ENCODE measurements around the gene CRACR2A.

Gene CRACR2A

GRCh38 chr12:3598896-3599860, 153.7 kb downstream of the CRACR2A start:
- no peak for DNase-seq (ENCODE audit: low read depth in 2 of 2)

GRCh38 chr12:3597526-3598210, 155.2 kb downstream of the CRACR2A start:
- no peak for DNase-seq (ENCODE audit: low read depth in 2 of 2)

- DNase-seq (ENCODE audit: low read depth in 2 of 2), result no peak
Measured at GRCh38 chr12:3596703-3597415, 156.1 kb downstream of the CRACR2A start.

- no peak for DNase-seq (ENCODE audit: low read depth in 2 of 2)
Measured at GRCh38 chr12:3595721-3596120, 157.2 kb downstream of the CRACR2A start.

- no peak for DNase-seq (ENCODE audit: low read depth in 2 of 2)
Measured at GRCh38 chr12:3594966-3595365, 157.9 kb downstream of the CRACR2A start.

- DNase-seq (ENCODE audit: low read depth in 2 of 2), result no peak
Measured at GRCh38 chr12:3593906-3594483, 158.9 kb downstream of the CRACR2A start.

GRCh38 chr12:3592856-3593625, 159.9 kb downstream of the CRACR2A start:
- no peak for DNase-seq (ENCODE audit: low read depth in 2 of 2)

- no peak for DNase-seq (ENCODE audit: low read depth in 2 of 2)
Measured at GRCh38 chr12:3589745-3590144, 163.2 kb downstream of the CRACR2A start.

GRCh38 chr12:3587402-3588013, 165.4 kb downstream of the CRACR2A start:
- no peak for DNase-seq (ENCODE audit: low read depth in 2 of 2)

GRCh38 chr12:3583656-3584334, 169.1 kb downstream of the CRACR2A start:
- DNase-seq (ENCODE audit: low read depth in 2 of 2), result no peak

GRCh38 chr12:3580094-3580749, 172.7 kb downstream of the CRACR2A start:
- DNase-seq (ENCODE audit: low read depth in 2 of 2), result no peak

- no peak for DNase-seq (ENCODE audit: low read depth in 2 of 2)
Measured at GRCh38 chr12:3579446-3580093, 173.3 kb downstream of the CRACR2A start.

GRCh38 chr12:3578557-3578956, 174.4 kb downstream of the CRACR2A start:
- DNase-seq (ENCODE audit: low read depth in 2 of 2), result no peak

GRCh38 chr12:3576891-3577290, 176.0 kb downstream of the CRACR2A start:
- no peak for DNase-seq (ENCODE audit: low read depth in 2 of 2)

GRCh38 chr12:3574986-3575385, 177.9 kb downstream of the CRACR2A start:
- no peak for DNase-seq (ENCODE audit: low read depth in 2 of 2)

- DNase-seq (ENCODE audit: low read depth in 2 of 2), result no peak
Measured at GRCh38 chr12:3572560-3572959, 180.3 kb downstream of the CRACR2A start.

- no peak for DNase-seq (ENCODE audit: low read depth in 2 of 2)
Measured at GRCh38 chr12:3571724-3572123, 181.2 kb downstream of the CRACR2A start.

- DNase-seq (ENCODE audit: low read depth in 2 of 2), result no peak
Measured at GRCh38 chr12:3571323-3571722, 181.6 kb downstream of the CRACR2A start.

- no peak for DNase-seq (ENCODE audit: low read depth in 2 of 2)
Measured at GRCh38 chr12:3568695-3569094, 184.2 kb downstream of the CRACR2A start.
